Left lung (tissue), 10 donors: ENCODE measurements around the gene CTSC. TPM values are rescaled to one million over a fixed set of nuclear protein-coding genes. Genes with fewer than 3 reads are reported as not detected.
A peak's percentile ranks its signal among the peaks of the same experiment; 100 is the strongest.

ENCODE experiments used
- ATAC-seq: fragments of 200-7000 bp; cut with Tn5 transposase; one replicate; pipeline ENCODE4 v1.9.1; 2020; ENCODE audit warnings: moderate library complexity
- DNase-seq, 4 donors: peaks; one replicate each; pipeline ENCODE4 v3.0.0-alpha.2; 2013 to 2020
- H3K27ac ChIP-seq, 2 donors: fragments of 200-600 bp; sonication (generic) in 1 of 2; one replicate each; pipeline versions ENCODE4 v1.5.0 to v1.8.0; 2020 to 2021
- H3K27me3 ChIP-seq, 2 donors: fragments of 200-600 bp; sonication (generic) in 1 of 2; one replicate each; pipeline versions ENCODE4 v1.5.0 to v1.8.0; 2020 to 2021
- H3K36me3 ChIP-seq, 2 donors: fragments of 200-600 bp; sonication (generic) in 1 of 2; one replicate each; pipeline versions ENCODE4 v1.5.0 to v1.8.0; 2020 to 2021
- H3K4me1 ChIP-seq, 2 donors: fragments of 200-600 bp; one replicate each; pipeline ENCODE4 v1.8.0; 2021
- H3K4me3 ChIP-seq, 2 donors: fragments of 200-600 bp; sonication (generic) in 1 of 2; one replicate each; pipeline versions ENCODE4 v1.5.0 to v1.8.0; 2020 to 2021; ENCODE audit warnings: mild to moderate bottlenecking in 1 of 2
- H3K9me3 ChIP-seq, 2 donors: fragments of 200-600 bp; sonication (generic) in 1 of 2; one replicate each; pipeline versions ENCODE4 v1.5.0 to v1.8.0; 2020 to 2021
- intact Hi-C, 2 donors: fragments of 100-400 bp; cut with DNase I; formaldehyde crosslinking; loops; one replicate each; pipeline versions ENCODE4 v1.11.2 to v1.14.2; 2022
- polyA plus RNA-seq, 6 donors: library from polyadenylated mRNA; unstranded; fragments of 120-200 nt; gene quantifications; one replicate each; pipeline ENCODE4 v1.2.1, GENCODE V29; 2013; ENCODE audit not compliant: insufficient read length in 6 of 6
- total RNA-seq, 2 donors: library from RNA; stranded (reverse); fragmentation: NEBNext Ultra II Directional; extraction: Animal tissue kit (Norgen Biotek cat#: 25700); gene quantifications; one replicate each; pipeline ENCODE4 v1.2.1, GENCODE V29; 2021
- TF ChIP-seq, protein P1 (sequence below), 2 donors: fragments of 200-600 bp; sonication (generic) in 1 of 2; IDR thresholded peaks; one replicate each; pipeline versions ENCODE4 v1.5.0 to v1.8.0; 2021; ENCODE audit warnings: antibody characterized with exemption in 2 of 2
- donor health status: DM: no; HTN: yes; CAD: no.
- donor health status: DM: no; HTN: no; CAD: no.

CTSC gene
- total and polyA plus RNA-seq, 8 donors: 162 to 422 (median 190) TPM

GRCh38 chr11:88329563-88330250 is 7.8 kb downstream of the CTSC start:
- Histone ChIP-seq H3K4me1 (peaks cover 0 to 77% of the 10 kb centered on the region in 2 donors), H3K4me3 (no peak overlapping the region), H3K27ac (no peak overlapping the region), H3K27me3 (no peaks in the 10 kb centered on the region), H3K36me3 (peaks cover 0 to 92% of the 10 kb centered on the region in 2 donors), H3K9me3 (no peaks in the 10 kb centered on the region)
- intact Hi-C loops: no loop called here
- TF ChIP-seq, protein P1, sequence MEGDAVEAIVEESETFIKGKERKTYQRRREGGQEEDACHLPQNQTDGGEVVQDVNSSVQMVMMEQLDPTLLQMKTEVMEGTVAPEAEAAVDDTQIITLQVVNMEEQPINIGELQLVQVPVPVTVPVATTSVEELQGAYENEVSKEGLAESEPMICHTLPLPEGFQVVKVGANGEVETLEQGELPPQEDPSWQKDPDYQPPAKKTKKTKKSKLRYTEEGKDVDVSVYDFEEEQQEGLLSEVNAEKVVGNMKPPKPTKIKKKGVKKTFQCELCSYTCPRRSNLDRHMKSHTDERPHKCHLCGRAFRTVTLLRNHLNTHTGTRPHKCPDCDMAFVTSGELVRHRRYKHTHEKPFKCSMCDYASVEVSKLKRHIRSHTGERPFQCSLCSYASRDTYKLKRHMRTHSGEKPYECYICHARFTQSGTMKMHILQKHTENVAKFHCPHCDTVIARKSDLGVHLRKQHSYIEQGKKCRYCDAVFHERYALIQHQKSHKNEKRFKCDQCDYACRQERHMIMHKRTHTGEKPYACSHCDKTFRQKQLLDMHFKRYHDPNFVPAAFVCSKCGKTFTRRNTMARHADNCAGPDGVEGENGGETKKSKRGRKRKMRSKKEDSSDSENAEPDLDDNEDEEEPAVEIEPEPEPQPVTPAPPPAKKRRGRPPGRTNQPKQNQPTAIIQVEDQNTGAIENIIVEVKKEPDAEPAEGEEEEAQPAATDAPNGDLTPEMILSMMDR (IDR thresholded peaks at IDR 0.05): no peak
- DNase-seq (no peak), ATAC-seq (no peak)

DNA sequence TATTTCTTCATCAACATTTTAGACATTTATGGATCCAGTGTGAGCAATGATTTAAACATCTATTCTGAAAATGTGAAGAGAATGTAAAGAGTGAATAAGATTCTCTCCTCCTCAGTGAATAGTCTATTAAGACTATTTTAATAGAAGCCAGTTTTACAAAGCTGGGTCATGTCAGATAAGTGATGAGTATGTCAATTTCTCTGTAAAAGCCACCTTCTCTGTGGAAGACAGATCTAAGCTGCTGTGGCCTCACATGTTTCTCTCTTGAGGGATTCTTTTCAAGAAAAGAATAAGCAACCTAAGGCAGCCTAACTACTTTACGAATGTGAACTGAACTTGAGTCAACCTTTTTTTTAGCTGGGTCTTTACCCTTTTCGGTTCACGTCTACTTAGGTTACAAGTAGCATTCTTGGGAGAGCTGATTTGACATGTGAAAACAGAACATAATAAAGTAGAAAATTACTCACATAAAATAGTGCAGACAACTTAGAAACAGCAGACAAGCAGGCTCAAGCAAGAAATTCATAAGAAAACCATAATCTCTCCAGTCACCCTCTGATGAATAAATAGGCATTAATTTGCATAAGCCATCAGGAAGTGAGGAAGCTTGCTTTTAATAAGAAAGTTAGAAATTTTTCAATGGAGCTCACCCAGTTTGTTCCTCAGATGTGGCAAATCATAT is 9.9 kb downstream of the CTSC start:
- Histone ChIP-seq H3K9me3 (no peaks in the 10 kb centered on the region), H3K4me1 (peaks cover 0 to 67% of the 10 kb centered on the region in 2 donors), H3K36me3 (peaks cover 0 to 83% of the 10 kb centered on the region in 2 donors), H3K4me3 (no peak overlapping the region), H3K27ac (peak overlapping the region in 1 of 2 donors; percentile 31), H3K27me3 (no peaks in the 10 kb centered on the region)
- TF ChIP-seq, protein P1 (IDR thresholded peaks at IDR 0.05): no peak
- DNase-seq (no peak), ATAC-seq (no peak)
- intact Hi-C loops: no loop called here

DNA sequence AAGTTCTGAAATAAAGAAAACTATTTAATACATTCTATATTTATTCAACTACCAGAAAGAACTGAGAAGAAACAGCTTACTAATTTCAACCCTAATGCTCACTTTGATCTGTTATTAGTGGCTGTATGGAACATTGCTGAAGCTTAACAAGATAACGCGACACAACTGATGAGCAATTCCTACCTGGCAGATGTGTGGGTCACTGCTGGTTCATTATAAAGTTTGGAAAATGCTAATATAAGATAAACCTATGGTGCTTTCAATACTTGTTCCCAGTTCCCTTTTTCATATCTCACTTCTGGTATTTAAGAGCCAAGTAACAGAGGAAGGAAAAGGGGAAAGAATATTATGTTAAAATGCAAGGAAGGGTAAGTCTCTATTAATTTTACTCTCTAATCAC is 10.5 kb downstream of the CTSC start:
- H3K27me3 ChIP-seq: no peaks in the 10 kb centered on the region
- peaks cover 0 to 62% of the 10 kb centered on the region in 2 donors for H3K4me1 ChIP-seq
- peaks cover 0 to 83% of the 10 kb centered on the region in 2 donors for H3K36me3 ChIP-seq
- DNase-seq (no peak), ATAC-seq (no peak)
- intact Hi-C loops: no loop called here
- H3K9me3 ChIP-seq: no peaks in the 10 kb centered on the region
- peak overlapping the region in 1 of 2 donors; percentile 31 for H3K27ac ChIP-seq
- TF ChIP-seq, protein P1 (IDR thresholded peaks at IDR 0.05): no peak
- no peak overlapping the region for H3K4me3 ChIP-seq

DNA sequence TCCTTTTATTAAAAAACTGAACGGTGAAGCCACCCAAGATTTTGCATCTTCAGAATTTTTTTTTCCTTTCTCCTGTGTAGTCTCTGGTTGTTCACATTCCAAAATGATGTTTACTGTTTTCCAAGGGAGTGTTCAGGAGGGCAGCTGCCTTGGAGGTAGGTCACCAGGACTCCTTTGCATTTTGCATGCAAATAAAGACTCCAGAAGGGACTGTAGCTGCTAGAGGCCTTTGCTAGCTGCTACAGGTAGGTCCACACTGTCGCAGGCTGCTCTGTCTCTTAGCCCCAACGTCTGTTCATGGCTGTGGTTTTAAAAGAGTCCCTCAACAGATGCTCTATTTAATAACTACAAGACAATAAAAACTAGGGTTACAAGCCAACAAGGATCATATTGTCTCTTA is 11.4 kb downstream of the CTSC start:
- DNase-seq: no peak
- ATAC-seq: no peak
- no peak overlapping the region for H3K27ac ChIP-seq

More for the DNA sequence above, 11.4 kb downstream of the CTSC start:
- H3K36me3 ChIP-seq: peaks cover 0 to 81% of the 10 kb centered on the region in 2 donors
- no peak overlapping the region for H3K4me3 ChIP-seq
- TF ChIP-seq, protein P1 (IDR thresholded peaks at IDR 0.05): no peak
- intact Hi-C loops: no loop called here
- H3K9me3 ChIP-seq: no peaks in the 10 kb centered on the region
- no peaks in the 10 kb centered on the region for H3K27me3 ChIP-seq
- peaks cover 0 to 53% of the 10 kb centered on the region in 2 donors for H3K4me1 ChIP-seq
